NCI-H146 (cell line): ENCODE data around the gene GPN2.
"Not testable (repeated sequence)": the region's sequence is repeated elsewhere in the genome, so short reads cannot be mapped to it uniquely, and the experiment has no call there.

Experiments used
- DNase-seq: peaks from one replicate; lab custom pipeline; 2025; lab: John Stamatoyannopoulos, UW

Gene GPN2

DNA sequence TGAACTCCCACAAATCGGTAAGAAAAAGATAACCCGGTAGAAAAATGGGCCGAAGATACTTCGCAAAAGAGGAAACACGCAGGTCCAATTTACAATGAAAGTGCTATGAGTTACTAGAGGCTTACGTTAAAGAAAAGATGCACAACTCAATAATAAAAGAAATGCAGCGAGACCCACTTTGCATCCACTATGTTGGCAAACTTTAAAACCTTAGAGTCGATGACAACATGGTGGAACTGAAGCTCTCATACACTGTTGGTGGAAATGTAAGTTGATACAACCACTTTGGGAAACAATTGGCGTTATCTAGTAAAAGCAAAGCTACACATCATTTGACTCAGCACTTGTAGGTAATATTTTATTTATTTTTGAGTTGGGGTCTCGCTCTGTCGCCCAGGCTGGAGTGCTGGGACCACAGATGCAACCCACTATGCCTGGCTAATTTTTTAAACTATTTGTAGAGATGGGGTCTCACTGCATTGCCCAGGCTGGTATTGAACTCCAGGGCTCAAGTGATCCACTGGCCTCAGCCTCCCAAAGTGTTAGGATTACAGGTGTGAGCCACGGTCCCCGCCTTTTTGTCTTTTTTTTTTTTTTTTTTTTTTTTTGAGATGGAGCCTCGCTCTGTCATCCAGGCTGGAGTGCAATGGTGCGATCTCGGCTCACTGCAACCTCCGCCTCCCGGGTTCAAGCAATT lies 10.9 kb upstream of the GPN2 start:
- no peak for DNase-seq

DNA sequence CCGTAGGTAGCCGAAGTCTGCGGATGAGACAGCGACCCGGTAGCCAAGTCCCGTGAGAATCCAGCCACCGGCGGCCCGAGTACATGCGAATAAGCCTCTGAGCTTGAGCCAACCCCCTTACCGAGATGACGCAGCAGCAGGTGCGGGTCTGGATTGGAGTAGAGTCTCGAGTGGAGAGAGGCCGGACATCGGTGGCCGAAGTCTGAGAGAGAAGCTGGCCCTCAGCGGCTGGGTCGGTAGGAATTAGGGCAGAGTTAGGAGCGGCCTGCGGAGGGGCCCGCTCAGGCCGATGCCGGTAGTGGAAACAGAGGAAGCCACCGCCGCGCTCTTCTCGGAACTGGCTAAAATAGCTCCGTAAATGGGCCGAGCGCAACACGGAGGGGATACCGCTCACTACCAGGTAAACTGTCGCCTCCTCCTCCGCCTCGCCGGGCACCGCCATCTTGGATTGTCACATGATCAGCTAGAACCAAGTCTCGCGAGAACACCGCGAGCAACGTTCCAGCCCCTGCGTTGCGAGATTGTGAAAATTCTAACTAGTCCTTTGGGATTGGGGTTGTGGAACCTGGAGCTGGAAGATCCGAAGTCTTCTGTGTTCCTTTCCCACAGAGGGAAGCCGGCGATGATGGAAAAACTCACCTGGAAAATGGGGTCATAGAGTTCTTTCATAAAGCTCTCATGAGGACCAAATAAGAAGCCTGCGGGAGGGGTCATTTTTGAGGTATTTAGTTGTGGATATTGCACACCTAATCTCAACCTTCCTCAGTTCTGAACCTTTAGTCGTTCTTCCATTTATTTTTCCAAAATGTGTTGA lies 10.1 kb upstream of the GPN2 start, which contains the start of gene GPATCH3:
Gene GPATCH3 (minus strand): TSS at position 467 of the 814 bp plus-strand sequence. CDS start 25 bp downstream, at position 442.
- DNase-seq, result peak; percentile 89

DNA sequence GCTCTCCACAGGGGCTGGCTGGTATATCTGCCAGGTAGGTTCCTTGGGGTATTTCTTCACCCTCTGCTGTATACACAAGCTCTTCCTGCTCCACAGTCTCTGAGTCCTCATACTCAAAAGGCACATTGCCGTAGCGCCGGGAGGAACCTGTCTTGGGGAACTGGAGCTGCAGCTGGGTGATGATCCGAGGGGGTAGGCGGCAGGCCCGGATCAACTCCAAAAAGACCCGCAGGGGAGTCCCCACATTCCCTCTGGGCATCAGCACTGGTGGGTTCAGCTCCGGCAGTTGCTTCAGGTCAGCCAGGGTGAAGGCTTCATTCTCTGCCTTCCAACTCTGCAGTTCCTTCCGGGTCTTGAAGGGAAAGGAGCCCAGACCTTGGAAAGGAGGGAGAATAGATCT lies 7.3 kb upstream of the GPN2 start:
- no peak for DNase-seq

DNA sequence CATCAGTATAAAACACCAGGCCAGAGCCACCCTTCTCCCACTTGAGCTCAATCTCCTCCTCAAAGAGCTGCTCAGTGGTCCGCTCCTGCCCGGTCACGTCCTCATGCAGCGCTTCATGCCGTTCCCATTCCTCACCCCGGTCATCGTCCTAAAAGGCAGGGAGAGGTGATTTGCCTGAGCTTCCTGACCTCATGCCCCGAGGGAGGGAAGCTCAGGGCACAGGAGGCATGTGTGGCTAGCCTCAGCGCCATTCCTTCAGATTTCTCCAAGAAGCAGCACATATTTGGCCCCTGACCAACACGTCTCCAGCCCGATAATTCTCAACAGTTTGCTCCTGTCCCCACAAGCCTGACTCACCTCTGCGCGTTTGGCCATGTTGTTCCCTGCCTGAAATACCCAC lies 4.2 kb upstream of the GPN2 start:
- DNase-seq, result no peak

DNA sequence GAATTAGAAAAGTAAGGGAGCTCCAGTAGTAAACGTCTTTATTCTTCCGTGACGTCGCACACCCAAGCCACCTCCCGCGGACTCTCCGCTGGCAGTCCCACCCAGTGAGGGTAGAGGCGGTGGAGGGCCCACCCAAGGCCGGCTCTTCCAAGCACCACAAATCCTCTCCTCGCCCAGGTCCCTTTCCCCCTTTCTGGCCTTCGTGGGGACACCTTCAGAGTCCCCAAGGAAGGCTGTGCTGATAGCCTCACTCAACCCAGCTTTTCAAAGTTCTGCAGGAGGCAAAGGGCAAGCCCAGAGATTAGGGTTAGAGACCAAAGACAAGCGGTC lies 349 bp upstream of the GPN2 start:
- DNase-seq, result no peak

DNA sequence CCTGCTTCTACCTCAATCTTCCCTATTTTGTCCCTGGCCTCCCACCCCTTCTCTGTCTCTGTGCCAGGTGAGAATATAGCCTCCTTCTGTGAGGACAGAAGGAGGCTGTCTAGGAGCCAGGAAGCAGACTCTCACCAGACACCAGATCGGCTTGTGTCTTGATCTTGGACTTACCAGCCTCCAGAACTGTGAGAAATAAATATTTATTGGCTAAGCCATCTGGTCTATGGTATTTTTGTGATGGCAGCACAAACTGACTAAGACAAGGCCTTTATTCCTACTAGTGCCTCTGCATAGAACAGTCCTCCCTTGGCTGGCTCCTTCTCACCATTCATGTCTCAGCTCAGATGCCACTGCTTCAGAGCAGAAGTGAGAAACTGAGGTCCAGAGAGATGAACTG lies 1.9 kb downstream of the GPN2 start:
- no peak for DNase-seq

DNA sequence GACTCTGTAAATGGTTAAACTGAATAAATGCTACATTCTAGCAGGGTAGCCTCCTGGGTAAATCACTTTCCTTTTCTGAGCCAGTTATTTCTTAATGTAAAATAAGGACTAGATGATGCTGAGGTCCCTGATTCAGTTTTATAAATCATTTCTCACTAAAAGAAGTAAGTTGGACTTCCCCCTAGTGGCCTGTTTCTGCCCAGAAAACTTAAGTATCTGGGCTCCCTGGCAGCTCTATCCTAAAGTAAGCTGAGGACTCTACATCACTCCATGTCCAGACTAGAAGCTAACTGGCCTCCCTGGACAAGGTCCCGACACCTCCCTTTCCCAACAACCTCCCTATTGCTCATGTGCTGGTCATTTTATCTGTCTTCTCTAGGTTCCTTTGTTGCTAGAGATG lies 3.0 kb downstream of the GPN2 start:
- DNase-seq, result no peak

DNA sequence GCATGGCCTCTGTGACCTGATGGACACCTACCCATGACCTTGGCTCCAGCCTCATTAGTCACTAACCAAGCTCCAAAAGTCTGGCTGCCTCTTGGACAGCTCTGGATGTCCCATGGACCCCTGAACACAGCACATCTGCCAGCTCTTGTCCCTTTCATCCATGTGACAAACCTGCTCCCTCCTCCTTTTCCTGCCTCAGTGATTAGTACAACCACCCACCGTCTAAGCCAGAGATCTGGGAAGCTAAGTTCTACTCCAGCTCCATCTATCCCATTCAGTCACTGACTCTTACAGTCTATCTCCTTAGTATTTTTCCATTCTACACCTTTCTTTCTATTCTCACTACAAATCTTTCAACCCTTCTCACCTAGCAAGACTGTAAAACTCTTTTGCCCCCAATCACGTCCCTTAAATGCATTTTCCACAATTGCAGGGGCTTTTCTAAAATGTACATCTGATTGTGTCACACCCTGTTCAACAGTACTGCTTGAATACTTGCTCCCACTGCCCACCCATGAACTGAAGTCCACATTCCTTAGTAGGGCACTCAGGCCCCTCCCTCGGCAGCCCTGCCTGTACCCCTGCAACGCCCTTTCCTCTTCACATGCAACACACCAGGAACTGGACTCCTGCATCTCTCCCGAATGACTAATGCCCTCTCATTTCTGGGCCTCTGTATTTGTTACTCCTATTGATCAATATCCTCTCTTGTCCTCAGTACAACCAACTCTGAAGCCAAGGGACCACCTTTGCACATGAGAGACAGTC lies 7.2 kb downstream of the GPN2 start:
- no peak for DNase-seq

DNA sequence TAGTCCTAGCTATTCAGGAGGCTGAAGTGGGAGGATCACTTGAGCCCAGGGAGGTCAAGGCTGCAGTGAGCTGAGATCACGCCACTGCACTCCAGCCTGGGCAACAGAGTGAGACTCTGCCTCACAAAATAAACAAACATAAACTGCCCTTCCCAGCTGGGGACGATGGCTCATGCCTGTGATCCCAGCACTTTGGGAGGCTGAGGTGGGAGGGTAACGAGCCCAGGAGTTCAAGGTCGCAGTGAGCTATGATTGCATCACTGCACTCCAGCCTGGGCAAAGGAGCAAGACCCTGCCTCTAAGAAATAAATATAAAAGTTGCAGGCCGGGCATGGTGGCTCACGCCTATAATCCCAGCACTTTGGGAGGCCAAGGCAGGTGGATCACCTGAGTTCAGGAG lies 8.5 kb downstream of the GPN2 start:
- DNase-seq, result not testable (repeated sequence)

DNA sequence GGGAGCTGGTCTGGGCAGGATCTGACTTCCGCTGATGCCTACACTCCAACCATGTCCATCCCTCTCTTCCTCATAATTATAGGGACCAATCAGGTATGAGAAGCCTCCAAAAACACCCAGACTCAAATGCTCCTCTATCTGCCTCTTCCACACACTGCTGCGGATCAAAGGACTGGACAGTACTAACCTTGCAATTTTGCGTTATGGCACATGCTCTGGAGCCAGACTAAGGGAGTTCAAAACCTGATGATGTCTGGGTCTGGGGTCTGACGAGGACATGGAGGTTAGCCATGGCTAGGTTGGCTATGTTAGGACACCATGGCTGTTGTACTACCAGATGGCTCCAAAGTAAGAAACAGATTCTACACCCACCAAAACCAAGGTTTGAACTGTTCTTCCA lies 10.3 kb downstream of the GPN2 start:
- DNase-seq, result no peak

DNA sequence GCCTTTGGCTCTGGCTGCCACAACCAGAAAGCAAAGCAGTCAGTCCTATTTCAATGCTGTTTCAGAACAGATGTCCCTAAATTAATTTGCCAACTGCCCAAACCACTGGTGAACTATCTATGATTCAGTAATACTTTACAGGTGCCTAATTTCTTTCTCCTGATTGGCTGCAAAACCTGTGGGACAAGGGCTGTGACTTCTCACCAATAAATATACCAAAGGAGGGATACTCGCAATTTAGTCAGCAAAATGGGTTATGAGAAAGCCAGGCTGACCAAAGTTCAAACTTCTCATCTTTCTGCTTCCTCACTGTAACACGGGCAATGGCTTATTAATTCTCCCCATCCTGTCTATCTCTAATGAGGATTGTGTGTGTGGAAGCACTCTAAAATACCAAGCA lies 12.8 kb downstream of the GPN2 start:
- DNase-seq, result no peak

DNA sequence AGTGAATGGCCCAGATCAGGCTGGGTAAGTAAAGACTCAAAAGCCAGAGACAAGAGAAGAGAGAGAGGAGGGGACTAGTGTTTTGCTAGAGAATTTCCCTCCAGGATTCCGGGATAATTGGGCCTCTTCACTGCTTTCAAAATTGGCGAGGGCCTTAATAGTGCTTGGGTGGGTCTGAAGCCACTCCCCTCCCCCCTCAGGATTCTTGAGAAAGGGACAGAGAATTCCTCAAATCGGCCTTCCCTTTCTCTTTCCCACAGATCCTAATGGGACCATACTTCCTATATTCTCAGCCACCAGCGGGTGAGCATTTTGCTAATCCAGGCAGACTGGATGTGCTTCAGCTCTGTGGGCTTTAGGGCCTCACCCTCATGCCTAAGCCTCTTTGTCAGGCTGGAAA lies 15.2 kb downstream of the GPN2 start:
- no peak for DNase-seq

DNA sequence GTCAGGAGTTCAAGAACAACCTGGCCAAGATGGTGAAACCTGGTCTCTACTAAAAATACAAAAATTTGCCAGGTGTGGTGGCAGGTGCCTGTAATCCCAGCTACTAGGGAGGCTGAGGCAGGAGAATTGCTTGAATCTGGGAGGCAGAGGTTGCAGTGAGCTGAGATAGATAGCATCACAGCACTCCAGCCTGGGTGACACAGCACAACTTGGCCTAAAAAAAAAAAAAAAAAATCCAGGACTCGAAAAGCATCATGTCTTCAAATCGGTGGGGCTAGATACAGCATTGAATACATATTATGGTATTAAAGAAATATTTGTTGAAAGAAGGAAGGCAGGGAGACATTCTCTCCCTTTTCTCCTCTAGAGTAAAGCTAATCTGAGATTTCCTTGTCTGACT lies 17.0 kb downstream of the GPN2 start:
- not testable (repeated sequence) for DNase-seq

DNA sequence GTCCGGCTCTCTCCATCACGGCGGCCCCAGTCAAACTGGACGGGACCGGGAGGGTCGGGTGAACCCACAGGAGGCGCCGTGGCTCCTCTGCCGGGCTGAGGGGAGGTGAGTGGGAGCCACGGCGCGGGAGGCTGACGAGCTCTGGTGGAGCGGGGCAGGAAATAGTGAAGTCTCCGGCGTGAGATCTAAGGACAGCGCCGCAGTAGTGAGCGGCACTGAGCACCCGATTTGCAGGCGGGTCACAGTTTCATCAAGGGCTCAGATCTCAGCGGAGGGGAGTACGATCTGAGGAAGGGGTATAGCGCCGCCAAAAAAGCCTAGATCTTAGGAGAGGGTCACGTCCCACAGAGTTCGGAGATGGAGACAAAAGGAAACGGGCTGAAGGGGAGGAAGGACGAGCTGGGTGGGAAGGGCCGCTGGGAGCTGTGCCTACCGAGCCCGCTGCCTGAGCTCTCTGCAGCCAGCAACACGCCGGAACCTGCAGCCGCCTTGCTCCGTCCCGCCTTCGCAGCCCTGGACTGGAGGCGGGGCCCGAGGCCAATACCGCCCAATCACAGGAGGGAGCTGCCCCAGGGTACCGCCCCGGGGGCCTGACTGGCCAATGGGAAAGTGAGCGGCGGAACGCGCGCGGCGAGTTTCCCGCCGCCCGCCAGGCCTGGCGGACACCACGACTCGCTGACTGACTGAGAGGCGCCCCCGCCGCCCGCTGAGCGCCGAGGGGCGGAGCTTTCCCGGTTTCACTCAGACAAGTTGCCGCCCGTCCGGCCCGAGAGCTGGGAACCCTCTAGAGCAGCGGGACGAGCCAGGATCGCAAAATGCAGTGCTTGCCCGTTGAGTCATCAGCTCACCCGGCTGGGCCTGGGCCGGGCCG lies 25.2 kb downstream of the GPN2 start:
- DNase-seq, result peak; percentile 94

DNA sequence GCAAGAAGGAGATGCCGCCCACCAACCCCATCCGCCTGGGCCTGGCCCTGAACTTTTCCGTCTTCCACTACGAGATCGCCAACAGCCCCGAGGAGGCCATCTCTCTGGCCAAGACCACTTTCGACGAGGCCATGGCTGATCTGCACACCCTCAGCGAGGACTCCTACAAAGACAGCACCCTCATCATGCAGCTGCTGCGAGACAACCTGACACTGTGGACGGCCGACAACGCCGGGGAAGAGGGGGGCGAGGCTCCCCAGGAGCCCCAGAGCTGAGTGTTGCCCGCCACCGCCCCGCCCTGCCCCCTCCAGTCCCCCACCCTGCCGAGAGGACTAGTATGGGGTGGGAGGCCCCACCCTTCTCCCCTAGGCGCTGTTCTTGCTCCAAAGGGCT lies 26.4 kb downstream of the GPN2 start:
- no peak for DNase-seq

DNA sequence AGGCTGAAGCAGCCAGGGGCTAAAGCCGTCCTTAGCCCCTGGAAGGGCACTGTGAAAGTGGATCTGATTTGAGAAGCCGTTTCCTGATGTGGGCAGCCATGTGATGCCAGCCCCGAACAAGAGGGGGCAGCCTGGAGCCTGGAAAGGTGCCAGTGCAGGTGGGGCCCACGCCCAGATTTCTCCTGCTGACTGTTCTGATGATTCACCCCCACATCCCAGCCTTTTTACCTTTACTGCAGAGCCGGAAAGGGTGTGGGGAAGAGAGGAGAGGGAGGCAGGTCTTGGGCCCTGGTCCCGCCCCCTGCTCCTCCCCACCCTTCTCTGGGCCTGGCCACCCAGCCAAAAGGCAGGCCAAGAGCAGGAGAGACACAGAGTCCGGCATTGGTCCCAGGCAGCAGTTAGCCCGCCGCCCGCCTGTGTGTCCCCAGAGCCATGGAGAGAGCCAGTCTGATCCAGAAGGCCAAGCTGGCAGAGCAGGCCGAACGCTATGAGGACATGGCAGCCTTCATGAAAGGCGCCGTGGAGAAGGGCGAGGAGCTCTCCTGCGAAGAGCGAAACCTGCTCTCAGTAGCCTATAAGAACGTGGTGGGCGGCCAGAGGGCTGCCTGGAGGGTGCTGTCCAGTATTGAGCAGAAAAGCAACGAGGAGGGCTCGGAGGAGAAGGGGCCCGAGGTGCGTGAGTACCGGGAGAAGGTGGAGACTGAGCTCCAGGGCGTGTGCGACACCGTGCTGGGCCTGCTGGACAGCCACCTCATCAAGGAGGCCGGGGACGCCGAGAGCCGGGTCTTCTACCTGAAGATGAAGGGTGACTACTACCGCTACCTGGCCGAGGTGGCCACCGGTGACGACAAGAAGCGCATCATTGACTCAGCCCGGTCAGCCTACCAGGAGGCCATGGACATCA lies 27.1 kb downstream of the GPN2 start, which contains the start of gene SFN:
Gene SFN (plus strand): TSS at position 369 of the 904 bp plus-strand sequence. CDS start 64 bp downstream, at position 433.
- peak; percentile 93 for DNase-seq

DNA sequence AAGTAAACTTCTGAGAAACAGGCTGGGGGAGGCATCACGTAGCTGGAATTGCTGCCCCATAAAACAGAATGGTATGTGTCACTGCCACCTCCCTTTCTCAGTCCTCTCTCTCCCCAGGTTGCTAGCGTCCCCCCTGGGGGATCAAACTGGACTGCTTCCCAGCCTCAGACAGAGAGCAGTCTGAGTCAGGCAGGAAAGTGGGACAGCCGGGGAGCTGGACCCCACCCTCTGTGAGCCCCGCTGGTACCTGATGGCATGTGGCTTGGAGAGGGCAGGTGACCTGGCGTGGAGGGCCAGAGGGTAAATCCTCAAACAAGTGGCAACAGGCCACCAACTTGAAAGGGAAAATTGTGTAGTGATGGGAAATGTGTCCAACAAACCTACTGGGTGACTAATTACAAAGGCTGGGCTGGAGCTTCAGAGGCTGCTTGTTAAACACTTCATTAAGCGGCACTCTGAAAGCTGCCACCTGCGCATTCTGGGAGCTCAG lies 28.1 kb downstream of the GPN2 start:
- DNase-seq, result no peak

DNA sequence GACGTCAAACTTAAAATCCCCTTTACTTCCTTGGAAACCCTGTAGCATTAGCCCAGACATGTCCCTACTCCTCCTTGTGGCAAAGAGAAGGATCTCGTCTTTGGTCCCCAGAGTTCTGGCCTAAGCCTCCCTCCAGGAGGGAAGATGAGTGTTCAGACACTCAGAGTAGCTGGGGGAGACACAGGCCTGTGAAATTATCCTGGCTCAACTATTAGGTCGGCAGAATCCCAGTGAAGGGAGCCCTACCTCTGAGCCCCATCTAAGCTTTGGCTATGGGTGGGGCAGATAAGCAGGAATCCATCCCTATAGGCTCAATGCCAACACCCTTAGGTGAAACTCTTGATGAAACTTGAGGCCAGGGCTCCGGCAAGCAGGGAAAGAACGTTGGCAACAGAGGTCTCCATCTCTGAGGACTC lies 28.8 kb downstream of the GPN2 start:
- no peak for DNase-seq

DNA sequence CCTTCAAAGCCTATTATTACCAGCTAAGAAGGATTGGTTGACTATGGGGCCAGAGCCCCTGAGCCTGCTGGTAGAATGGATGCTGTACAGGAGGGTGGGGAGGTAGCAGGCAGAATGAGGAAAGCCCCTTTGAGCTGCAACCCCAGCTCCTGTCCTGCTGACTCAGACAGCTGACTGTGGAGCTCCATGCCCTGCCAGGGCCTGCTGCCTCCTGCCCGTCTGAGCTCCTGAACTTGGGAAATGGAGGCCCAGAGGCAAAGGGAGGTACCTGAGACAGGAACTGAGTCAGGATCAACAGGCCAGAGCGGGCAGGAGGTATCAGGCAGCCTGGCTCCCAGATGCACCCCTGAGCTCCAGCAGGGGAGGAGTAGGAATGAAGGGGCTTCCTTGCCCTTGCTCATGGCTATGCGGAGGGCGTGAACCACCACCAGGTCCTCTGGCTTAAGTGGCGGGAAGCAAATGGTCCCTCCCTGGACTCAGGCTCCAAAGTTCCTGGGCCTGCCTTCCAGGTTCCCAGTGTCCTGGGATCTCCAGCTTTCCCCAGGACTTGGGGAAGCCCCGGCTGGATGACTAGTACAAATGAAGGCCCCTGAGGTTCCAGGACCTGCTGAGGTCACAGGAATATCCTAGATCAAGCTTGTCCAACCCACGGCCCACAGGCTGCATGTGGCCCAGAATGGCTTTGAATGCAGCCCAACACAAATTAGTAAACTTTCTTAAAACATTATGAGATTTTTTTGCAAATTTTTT lies 31.0 kb downstream of the GPN2 start:
- no peak for DNase-seq

DNA sequence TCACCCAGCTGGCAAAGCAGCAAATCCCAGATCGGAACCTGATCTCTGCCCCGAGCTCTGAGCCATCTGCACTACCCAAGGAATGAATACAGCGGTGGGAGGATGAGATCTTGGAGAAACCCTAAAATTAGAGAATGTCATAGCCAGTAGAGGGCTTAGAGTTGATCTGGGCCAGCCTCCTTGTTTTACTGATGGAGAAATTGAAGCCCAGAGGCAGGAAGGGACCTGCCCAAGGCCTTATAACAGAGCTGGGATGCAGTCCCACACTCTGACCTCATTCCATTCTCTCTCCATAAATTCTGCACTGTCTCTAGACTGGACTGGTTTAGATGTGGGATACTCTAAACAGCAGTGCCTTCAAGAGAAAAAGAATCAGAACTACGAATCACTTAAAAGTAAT lies 31.9 kb downstream of the GPN2 start:
- DNase-seq, result no peak
